Cardiac fibroblast (primary cell): ENCODE data around the gene SEMA4D.
A peak's percentile ranks its signal among the peaks of the same experiment; 100 is the strongest.

ENCODE experiments used
- DNase-seq, 2 donors: peaks; one replicate each; pipeline versions ENCODE4 v3.0.0 to v3.0.0-alpha.2; 2010; ENCODE audit warnings: low read depth in 2 of 2
- H3K4me3 ChIP-seq, 2 donors: replicated peaks in 1 of 2; 1 replicate in 1 of 2; 2 replicates in 1 of 2; pipeline ENCODE4 v1.5.1; 2011; ENCODE audit warnings: low read depth in 2 of 2, low read length in 2 of 2, mild to moderate bottlenecking in 2 of 2, moderate library complexity in 1 of 2
- CTCF ChIP-seq: IDR thresholded peaks from one replicate; pipeline ENCODE4 v1.5.1; 2011; ENCODE audit warnings: low read depth, mild to moderate bottlenecking, low read length, inconsistent platforms

Gene SEMA4D

GRCh38 chr9:89436963-89437625 is 60.8 kb downstream of the SEMA4D start:
- H3K4me3 ChIP-seq, result no peak overlapping the region
- no peak for DNase-seq
- no peak for TF ChIP-seq CTCF

GRCh38 chr9:89436326-89436725 is 61.6 kb downstream of the SEMA4D start:
- no peak overlapping the region for H3K4me3 ChIP-seq
- no peak for DNase-seq
- no peak for TF ChIP-seq CTCF

GRCh38 chr9:89435071-89435823 is 62.7 kb downstream of the SEMA4D start:
- H3K4me3 ChIP-seq, result no peak overlapping the region
- no peak for TF ChIP-seq CTCF
- no peak for DNase-seq

GRCh38 chr9:89434636-89435035 is 63.3 kb downstream of the SEMA4D start:
- DNase-seq, result no peak
- H3K4me3 ChIP-seq, result no peak overlapping the region
- TF ChIP-seq CTCF, result no peak

- TF ChIP-seq CTCF, result no peak
- H3K4me3 ChIP-seq, result no peak overlapping the region
- peak in 1 of 2 donors; percentile 17 for DNase-seq
These were observed 64.1 kb downstream of the SEMA4D start for GRCh38 chr9:89433826-89434225.

GRCh38 chr9:89432986-89433530 is 64.9 kb downstream of the SEMA4D start:
- H3K4me3 ChIP-seq, result no peak overlapping the region
- no peak for TF ChIP-seq CTCF
- no peak for DNase-seq
